Aorta (tissue), 5 donors: ENCODE data around the gene OR5B17. TPM values are rescaled to one million over a fixed set of nuclear protein-coding genes. Genes with fewer than 3 reads are reported as not detected.
"Not testable (repeated sequence)": the region's sequence is repeated elsewhere in the genome, so short reads cannot be mapped to it uniquely, and the experiment has no call there.

ENCODE experiments used
- ATAC-seq: fragments of 200-7000 bp; cut with Tn5 transposase; one replicate; pipeline ENCODE4 v1.9.1; 2022; ENCODE audit warnings: moderate library complexity; ENCODE audit not compliant: low FRiP score
- DNase-seq, 2 donors: peaks; one replicate each; pipeline ENCODE4 v3.0.0-alpha.2; 2020
- H3K27ac ChIP-seq, 2 donors: one replicate each; pipeline ENCODE4 v1.5.1; 2013; ENCODE audit warnings: low read length in 2 of 2, mild to moderate bottlenecking in 2 of 2, moderate library complexity in 2 of 2, control low read depth in 1 of 2, inconsistent platforms in 1 of 2, low read depth in 1 of 2
- H3K27me3 ChIP-seq, 2 donors: one replicate each; pipeline ENCODE4 v1.6.1; 2013; ENCODE audit warnings: control low read depth in 1 of 2, low read length in 1 of 2, mild to moderate bottlenecking in 1 of 2, moderate library complexity in 1 of 2; ENCODE audit not compliant: insufficient read depth in 2 of 2, control insufficient read depth in 1 of 2
- H3K36me3 ChIP-seq, 2 donors: one replicate each; pipeline ENCODE4 v1.6.1; 2013; ENCODE audit warnings: control low read depth in 1 of 2, low read length in 1 of 2, mild to moderate bottlenecking in 1 of 2; ENCODE audit not compliant: insufficient read depth in 2 of 2, control insufficient read depth in 1 of 2
- H3K4me1 ChIP-seq, 2 donors: one replicate each; pipeline ENCODE4 v1.6.1; 2013; ENCODE audit warnings: low read length in 2 of 2, control low read depth in 1 of 2, mild to moderate bottlenecking in 1 of 2, moderate library complexity in 1 of 2; ENCODE audit not compliant: insufficient read depth in 2 of 2, control insufficient read depth in 1 of 2
- H3K4me3 ChIP-seq, 2 donors: one replicate each; pipeline ENCODE4 v1.5.1; 2013; ENCODE audit warnings: low read length in 2 of 2, control low read depth in 1 of 2, mild to moderate bottlenecking in 1 of 2
- H3K9me3 ChIP-seq: one replicate; pipeline ENCODE4 v1.6.1; 2013; ENCODE audit warnings: mild to moderate bottlenecking, low read length; ENCODE audit not compliant: control insufficient read depth
- WGBS, 2 donors: extraction: QIAGEN DNeasy Blood & Tissue Kit; methylation state at CpG; one replicate each; pipeline ENCODE4 v1.1.7; 2013; 5-methylcytosine and 5-hydroxymethylcytosine counted together
- intact Hi-C, 2 donors: fragments of 100-400 bp; cut with DNase I; formaldehyde crosslinking; loops; one replicate each; pipeline versions ENCODE4 v1.14.2 to v1.15.0; 2022
- long read RNA-seq, 2 donors: library from polyadenylated mRNA; unstranded; transcript quantifications; one replicate each; pipeline ENCODE4 v2.0.0, GENCODE V29; 2020 to 2021
- polyA plus RNA-seq, 2 donors: library from polyadenylated mRNA; stranded (reverse); fragments of 200-250 nt; gene quantifications; one replicate each; pipeline ENCODE4 v1.2.3, GENCODE V29; 2013
- total RNA-seq, 2 donors: library from RNA; stranded (reverse); fragmentation: NEBNext Ultra II Directional; extraction: Animal tissue kit (Norgen Biotek cat#: 25700); gene quantifications; one replicate each; pipeline ENCODE4 v1.2.1, GENCODE V29; 2021
- donor health status: healthy with polysubstance abuse.
- donor health status: Bipolar disorder and iron deficiency.
- donor health status: DM: no; HTN: no; CAD: no.
- donor health status: DM: no; HTN: no; CAD: no.
- donor health status: DM: yes; HTN: yes; CAD: no.

OR5B17 gene
- total RNA-seq, result not detected
- not detected for polyA plus RNA-seq
- long read RNA-seq, donor 1, result 0 reads
- long read RNA-seq, donor 2, result 0 reads

DNA sequence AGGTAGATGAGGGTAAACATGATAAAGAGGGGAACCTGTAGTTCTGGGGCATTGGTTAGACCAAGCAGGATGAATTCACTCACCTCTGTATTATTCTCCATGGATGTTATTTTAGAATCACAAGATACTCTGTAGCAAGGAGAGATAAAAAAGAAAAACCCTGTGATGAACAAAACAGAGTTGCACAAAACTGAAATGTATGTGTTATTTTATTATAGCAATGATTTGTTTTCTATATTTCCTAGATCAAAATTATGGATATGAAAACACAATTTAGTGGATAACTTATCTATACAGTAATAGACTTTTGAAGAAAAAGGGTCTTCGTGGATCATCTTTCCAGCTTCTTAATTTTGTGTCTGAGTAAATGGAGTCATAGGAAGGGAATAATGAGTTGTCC is at the start of gene OR5B17:
TSS of gene OR5B17 (minus strand) at position 101 of the 400 bp plus-strand sequence. CDS start at position 101, 0 bp downstream.
- no peak for DNase-seq
- whole genome bisulfite sequencing, 2 donors, result 36 to 46% methylated on average over 1 of the region's 1 CpG
- intact Hi-C loops, result no loop called here
- no peak for ATAC-seq
- Histone ChIP-seq H3K27ac (no peak within 1 kb of the TSS), H3K4me1 (no peaks in the 10 kb centered on the region), H3K27me3 (no peaks in the 10 kb centered on the region), H3K4me3 (no peak within 1 kb of the TSS), H3K9me3 (no peaks in the 10 kb centered on the region), H3K36me3 (no peaks in the 10 kb centered on the region)

GRCh38 chr11:58406774-58407173 is 47.9 kb upstream of the OR5B17 start, which contains the start of gene OR5B3:
Gene OR5B3 (minus strand): TSS chr11:58406874. CDS start chr11:58403409, 3,465 bp downstream.
- DNase-seq (no peak), ATAC-seq (no peak)
- H3K9me3 ChIP-seq, result peaks cover 5% of the 10 kb centered on the region
- intact Hi-C loops, result no loop called here
- H3K4me3 ChIP-seq, result no peak within 1 kb of the TSS
- 49 to 56% methylated on average over 1 of the region's 1 CpG for WGBS, 2 donors
- no peak within 1 kb of the TSS for H3K27ac ChIP-seq
- H3K4me1 ChIP-seq, result no peaks in the 10 kb centered on the region
- no peaks in the 10 kb centered on the region for H3K36me3 ChIP-seq
- H3K27me3 ChIP-seq, result peaks cover 0 to 2% of the 10 kb centered on the region in 2 donors

DNA sequence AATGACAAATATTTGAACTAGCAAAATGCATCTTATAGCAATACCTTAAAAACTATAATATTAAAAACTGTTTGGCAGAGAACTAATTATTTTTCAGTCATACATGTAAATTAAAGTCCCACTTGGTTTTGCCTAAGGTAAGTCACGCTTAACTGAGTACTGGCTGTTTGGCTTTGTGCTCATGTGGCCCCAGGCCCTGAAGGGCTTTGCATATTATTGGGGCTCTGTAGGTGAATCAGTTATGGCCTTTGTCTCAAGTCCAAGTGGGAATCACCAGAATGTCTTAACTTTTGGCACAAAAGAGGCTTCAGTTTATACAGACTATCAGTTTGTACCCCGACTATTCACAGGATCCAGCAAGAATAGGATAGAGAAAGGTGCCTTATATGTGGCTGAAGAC is 40.8 kb upstream of the OR5B17 start:
- H3K27me3 ChIP-seq, H3K4me3 ChIP-seq, H3K9me3 ChIP-seq, H3K27ac ChIP-seq, ATAC-seq, intact Hi-C loops, H3K36me3 ChIP-seq, DNase-seq, H3K4me1 ChIP-seq: not testable (repeated sequence)
- 86 to 89% methylated on average over 1 of the region's 2 CpGs for whole genome bisulfite sequencing, 2 donors

DNA sequence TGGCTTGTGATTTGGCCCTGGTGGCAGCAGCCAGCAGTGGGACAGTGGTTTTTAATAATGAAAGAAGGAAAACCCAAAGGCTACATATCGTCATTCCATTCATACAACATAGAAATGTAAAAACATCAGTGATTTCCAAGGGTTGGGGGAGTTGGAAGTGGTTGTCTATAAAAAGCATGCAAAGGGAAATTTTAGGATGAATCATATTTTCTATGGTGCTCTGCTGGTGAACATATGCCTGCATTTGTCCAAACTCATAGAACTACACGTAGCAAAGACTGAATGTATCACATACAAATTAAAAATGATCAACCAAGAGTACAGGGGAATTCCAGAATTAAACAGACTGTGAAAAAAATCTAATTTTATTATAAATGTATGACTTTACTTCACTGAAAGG is 36.7 kb upstream of the OR5B17 start:
- no peaks in the 10 kb centered on the region for H3K36me3 ChIP-seq
- ATAC-seq (no peak), DNase-seq (no peak)
- H3K27ac ChIP-seq, result no peak overlapping the region
- H3K9me3 ChIP-seq, result peaks cover 3% of the 10 kb centered on the region
- H3K4me3 ChIP-seq, result no peak overlapping the region
- no peaks in the 10 kb centered on the region for H3K27me3 ChIP-seq
- 62 to 77% methylated on average over 2 of the region's 2 CpGs for WGBS, 2 donors
- intact Hi-C loops, result no loop called here
- H3K4me1 ChIP-seq, result no peaks in the 10 kb centered on the region

DNA sequence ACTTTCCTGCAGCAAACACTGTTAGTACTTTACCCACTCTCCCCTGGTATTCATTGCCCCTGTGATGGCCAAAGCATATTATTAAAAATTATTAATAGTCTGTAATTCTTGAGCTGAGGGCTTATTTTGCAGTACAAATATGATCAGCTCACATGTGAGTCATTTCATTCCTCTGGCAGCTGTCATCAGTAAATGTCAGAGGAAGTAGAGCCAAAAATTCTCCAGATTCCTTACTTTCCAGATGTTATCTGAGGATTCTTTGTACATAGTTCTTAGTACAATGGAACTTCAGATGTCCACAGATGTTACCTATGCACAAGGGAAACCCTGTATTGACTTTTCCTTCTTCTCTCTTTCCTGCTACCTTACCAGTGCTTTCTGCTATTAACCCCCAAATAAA is 35.3 kb upstream of the OR5B17 start:
- Histone ChIP-seq H3K4me3 (no peak overlapping the region), H3K4me1 (no peaks in the 10 kb centered on the region), H3K27ac (no peak overlapping the region), H3K27me3 (no peaks in the 10 kb centered on the region), H3K9me3 (peaks cover 3% of the 10 kb centered on the region), H3K36me3 (no peaks in the 10 kb centered on the region)
- ATAC-seq (no peak), DNase-seq (no peak)
- intact Hi-C loops, result no loop called here

DNA sequence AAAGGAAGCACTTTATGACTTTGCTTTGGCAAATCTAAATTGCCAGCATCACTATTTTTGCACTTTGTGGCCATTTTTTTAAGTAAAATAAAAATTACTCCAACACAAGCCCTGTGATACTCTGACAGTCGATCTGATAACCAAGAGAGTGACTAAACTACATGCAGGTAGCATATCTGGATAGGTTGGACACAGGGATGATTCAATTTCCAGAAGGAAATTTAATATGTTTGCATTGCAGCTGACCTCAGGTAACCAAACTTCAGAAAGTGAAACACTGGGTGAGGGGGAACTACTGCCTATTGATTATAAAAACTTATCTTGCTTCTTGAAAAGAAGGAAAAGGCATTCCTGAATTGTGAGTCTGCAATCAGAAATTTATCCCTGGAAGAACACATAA is 33.9 kb upstream of the OR5B17 start:
- WGBS, 2 donors, result 31 to 32% methylated on average over 1 of the region's 1 CpG
- no peak for ATAC-seq
- Histone ChIP-seq H3K9me3 (peaks cover 3% of the 10 kb centered on the region), H3K27ac (no peak overlapping the region), H3K4me3 (no peak overlapping the region), H3K36me3 (no peaks in the 10 kb centered on the region), H3K27me3 (no peaks in the 10 kb centered on the region), H3K4me1 (no peaks in the 10 kb centered on the region)
- intact Hi-C loops, result no loop called here
- no peak for DNase-seq

GRCh38 chr11:58391879-58392278 is 33.0 kb upstream of the OR5B17 start:
- Histone ChIP-seq H3K4me3 (no peak overlapping the region), H3K27ac (no peak overlapping the region), H3K9me3 (peaks cover 3% of the 10 kb centered on the region), H3K36me3 (no peaks in the 10 kb centered on the region), H3K27me3 (no peaks in the 10 kb centered on the region), H3K4me1 (no peaks in the 10 kb centered on the region)
- DNase-seq, result no peak
- no peak for ATAC-seq
- intact Hi-C loops, result no loop called here
- WGBS, 2 donors, result 89 to 96% methylated on average over 1 of the region's 1 CpG

GRCh38 chr11:58390551-58391063 is 31.7 kb upstream of the OR5B17 start:
- ATAC-seq (no peak), DNase-seq (peak in 1 of 2 donors; percentile 23)
- Histone ChIP-seq H3K27ac (no peak overlapping the region), H3K4me3 (no peak overlapping the region), H3K4me1 (no peaks in the 10 kb centered on the region), H3K36me3 (no peaks in the 10 kb centered on the region), H3K9me3 (peaks cover 3% of the 10 kb centered on the region), H3K27me3 (no peaks in the 10 kb centered on the region)
- intact Hi-C loops, result no loop called here
- WGBS, 2 donors, result 81 to 83% methylated on average over 18 of the region's 18 CpGs

DNA sequence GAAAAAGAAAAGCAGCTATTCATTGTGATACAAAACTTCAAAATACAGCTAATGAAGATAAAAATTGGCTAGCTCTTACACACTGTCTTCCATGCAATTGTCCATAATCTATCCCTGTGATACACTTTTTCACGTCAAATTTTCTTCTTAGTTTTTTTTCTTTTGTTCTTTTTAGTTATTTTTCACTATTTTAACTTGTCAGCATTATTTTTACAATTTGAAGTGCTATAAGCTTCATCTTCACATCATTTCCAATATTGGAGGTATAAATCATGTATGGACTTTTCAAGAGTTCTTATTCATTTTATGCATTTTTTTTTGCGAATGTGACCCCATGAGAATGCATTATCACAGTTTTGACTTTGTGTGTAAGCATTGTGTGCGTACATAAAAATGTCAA is 4.1 kb downstream of the OR5B17 start:
- no peak for DNase-seq
- Histone ChIP-seq H3K4me3 (no peak overlapping the region), H3K27ac (no peak overlapping the region), H3K27me3 (no peaks in the 10 kb centered on the region), H3K9me3 (no peaks in the 10 kb centered on the region), H3K36me3 (no peaks in the 10 kb centered on the region), H3K4me1 (no peaks in the 10 kb centered on the region)
- WGBS, 2 donors, result 64 to 72% methylated on average over 3 of the region's 3 CpGs
- intact Hi-C loops, result no loop called here
- ATAC-seq, result no peak
